Measurements from ENCODE around the gene MPRIP. TPM values are rescaled to one million over a fixed set of nuclear protein-coding genes. Genes with fewer than 3 reads are reported as not detected.
"Not testable (repeated sequence)": the region's sequence is repeated elsewhere in the genome, so short reads cannot be mapped to it uniquely, and the experiment has no call there.

The MPRIP gene
- total RNA-seq, 1 experiment from 2014 or later = 199 TPM

GRCh38 chr17:17181666-17182597, 139.7 kb downstream of the MPRIP start:
- H3K4me1 ChIP-seq (replicated peaks) = peaks cover 22% of the 10 kb centered on the region
- no peak overlapping the region for H3K27ac ChIP-seq
- DNase-seq (ENCODE audit: low read depth in 1 of 2, low spot score in 2 of 2) = no peak
- no peak overlapping the region for H3K4me3 ChIP-seq
- H3K9me3 ChIP-seq (replicated peaks) = no peaks in the 10 kb centered on the region
- H3K27me3 ChIP-seq (replicated peaks) = no peaks in the 10 kb centered on the region
- H3K36me3 ChIP-seq = peaks cover 85% of the 10 kb centered on the region

GRCh38 chr17:17182598-17183136, 140.4 kb downstream of the MPRIP start:
- Histone ChIP-seq H3K27ac (no peak overlapping the region), H3K36me3 (peaks cover 85% of the 10 kb centered on the region), H3K4me3 (no peak overlapping the region), H3K27me3 (replicated peaks) (no peaks in the 10 kb centered on the region), H3K4me1 (replicated peaks) (peaks cover 26% of the 10 kb centered on the region), H3K9me3 (replicated peaks) (no peaks in the 10 kb centered on the region)
- DNase-seq (ENCODE audit: low read depth in 1 of 2, low spot score in 2 of 2) = no peak

- DNase-seq (ENCODE audit: low read depth in 1 of 2, low spot score in 2 of 2) = no peak
- Histone ChIP-seq H3K4me1 (replicated peaks) (peaks cover 24% of the 10 kb centered on the region), H3K9me3 (replicated peaks) (no peaks in the 10 kb centered on the region), H3K27me3 (replicated peaks) (no peaks in the 10 kb centered on the region), H3K4me3 (no peak overlapping the region), H3K36me3 (peaks cover 82% of the 10 kb centered on the region), H3K27ac (no peak overlapping the region)
Observed at GRCh38 chr17:17183744-17184143, 141.5 kb downstream of the MPRIP start.

- H3K4me1 ChIP-seq (replicated peaks) = peaks cover 24% of the 10 kb centered on the region
- H3K4me3 ChIP-seq; H3K9me3 ChIP-seq (replicated peaks); DNase-seq (ENCODE audit: low read depth in 1 of 2, low spot score in 2 of 2); H3K27me3 ChIP-seq (replicated peaks); H3K27ac ChIP-seq: not testable (repeated sequence)
- peaks cover 84% of the 10 kb centered on the region for H3K36me3 ChIP-seq
Observed at GRCh38 chr17:17184985-17185757, 142.9 kb downstream of the MPRIP start.

- Histone ChIP-seq H3K27ac (no peak overlapping the region), H3K27me3 (replicated peaks) (no peaks in the 10 kb centered on the region), H3K4me3 (no peak overlapping the region), H3K9me3 (replicated peaks) (no peaks in the 10 kb centered on the region), H3K4me1 (replicated peaks) (peaks cover 33% of the 10 kb centered on the region), H3K36me3 (peaks cover 76% of the 10 kb centered on the region)
- DNase-seq (ENCODE audit: low read depth in 1 of 2, low spot score in 2 of 2) = no peak
Observed at GRCh38 chr17:17186051-17186450, 143.8 kb downstream of the MPRIP start.

- peaks cover 69% of the 10 kb centered on the region for H3K36me3 ChIP-seq
- no peak overlapping the region for H3K4me3 ChIP-seq
- no peaks in the 10 kb centered on the region for H3K27me3 ChIP-seq (replicated peaks)
- no peak overlapping the region for H3K27ac ChIP-seq
- no peak for DNase-seq (ENCODE audit: low read depth in 1 of 2, low spot score in 2 of 2)
- H3K9me3 ChIP-seq (replicated peaks) = no peaks in the 10 kb centered on the region
- H3K4me1 ChIP-seq (replicated peaks) = peaks cover 41% of the 10 kb centered on the region
Observed at GRCh38 chr17:17186551-17187505, 144.6 kb downstream of the MPRIP start.

- Histone ChIP-seq H3K27me3 (replicated peaks) (no peaks in the 10 kb centered on the region), H3K9me3 (replicated peaks) (no peaks in the 10 kb centered on the region), H3K4me3 (no peak overlapping the region), H3K27ac (no peak overlapping the region), H3K4me1 (replicated peaks) (peaks cover 44% of the 10 kb centered on the region), H3K36me3 (peaks cover 51% of the 10 kb centered on the region)
- DNase-seq (ENCODE audit: low read depth in 1 of 2, low spot score in 2 of 2) = no peak
Observed at GRCh38 chr17:17188586-17188985, 146.3 kb downstream of the MPRIP start.

- H3K27me3 ChIP-seq (replicated peaks) = no peaks in the 10 kb centered on the region
- H3K27ac ChIP-seq = no peak overlapping the region
- DNase-seq (ENCODE audit: low read depth in 1 of 2, low spot score in 2 of 2) = no peak
- peaks cover 41% of the 10 kb centered on the region for H3K36me3 ChIP-seq
- no peak overlapping the region for H3K4me3 ChIP-seq
- H3K9me3 ChIP-seq (replicated peaks) = no peaks in the 10 kb centered on the region
- H3K4me1 ChIP-seq (replicated peaks) = peaks cover 44% of the 10 kb centered on the region
Observed at GRCh38 chr17:17189559-17189958, 147.3 kb downstream of the MPRIP start.

- Histone ChIP-seq H3K27me3 (replicated peaks) (no peaks in the 10 kb centered on the region), H3K4me1 (replicated peaks) (peaks cover 44% of the 10 kb centered on the region), H3K27ac (no peak overlapping the region)
Observed at GRCh38 chr17:17190188-17190587, 147.9 kb downstream of the MPRIP start.

GRCh38 chr17:17191346-17191792, 149.1 kb downstream of the MPRIP start:
- Histone ChIP-seq H3K4me1 (replicated peaks) (peaks cover 40% of the 10 kb centered on the region), H3K9me3 (replicated peaks) (no peaks in the 10 kb centered on the region), H3K4me3 (no peak overlapping the region), H3K27me3 (replicated peaks) (no peaks in the 10 kb centered on the region; the same call in 1 of the 2 replicates), H3K27ac (peak overlapping the region; percentile 16), H3K36me3 (peaks cover 30% of the 10 kb centered on the region)
- peak; percentile 75 to 77 for DNase-seq (ENCODE audit: low read depth in 1 of 2, low spot score in 2 of 2)

More at GRCh38 chr17:17190188-17190587, 147.9 kb downstream of the MPRIP start:
- DNase-seq (ENCODE audit: low read depth in 1 of 2, low spot score in 2 of 2) = no peak
- Histone ChIP-seq H3K36me3 (peaks cover 39% of the 10 kb centered on the region), H3K9me3 (replicated peaks) (no peaks in the 10 kb centered on the region), H3K4me3 (no peak overlapping the region)

- no peak overlapping the region for H3K4me3 ChIP-seq
- no peaks in the 10 kb centered on the region; the same call in 1 of the 2 replicates for H3K27me3 ChIP-seq (replicated peaks)
- H3K9me3 ChIP-seq (replicated peaks) = no peaks in the 10 kb centered on the region
- no peak for DNase-seq (ENCODE audit: low read depth in 1 of 2, low spot score in 2 of 2)
- H3K27ac ChIP-seq = peak overlapping the region; percentile 16
- H3K36me3 ChIP-seq = peaks cover 28% of the 10 kb centered on the region
- H3K4me1 ChIP-seq (replicated peaks) = peaks cover 41% of the 10 kb centered on the region
Observed at GRCh38 chr17:17191961-17192381, 149.7 kb downstream of the MPRIP start.

- not testable (repeated sequence) for H3K36me3 ChIP-seq; H3K9me3 ChIP-seq (replicated peaks); H3K27ac ChIP-seq; H3K27me3 ChIP-seq (replicated peaks); DNase-seq (ENCODE audit: low read depth in 1 of 2, low spot score in 2 of 2); H3K4me3 ChIP-seq
- peaks cover 24% of the 10 kb centered on the region for H3K4me1 ChIP-seq (replicated peaks)
Observed at GRCh38 chr17:17195466-17195865, 153.2 kb downstream of the MPRIP start.

GRCh38 chr17:17196776-17197175, 154.5 kb downstream of the MPRIP start:
- no peak overlapping the region for H3K27ac ChIP-seq
- H3K4me1 ChIP-seq (replicated peaks) = peaks cover 11% of the 10 kb centered on the region
- no peaks in the 10 kb centered on the region; the same call in 1 of the 2 replicates for H3K9me3 ChIP-seq (replicated peaks)
- no peak overlapping the region for H3K4me3 ChIP-seq
- H3K36me3 ChIP-seq = no peaks in the 10 kb centered on the region
- DNase-seq (ENCODE audit: low read depth in 1 of 2, low spot score in 2 of 2) = no peak
- no peaks in the 10 kb centered on the region; the same call in 1 of the 2 replicates for H3K27me3 ChIP-seq (replicated peaks)

All from SJSA1 (cell line).